Measurements from ENCODE around the gene SGK1. TPM values are rescaled to one million over a fixed set of nuclear protein-coding genes. Genes with fewer than 3 reads are reported as not detected.
A peak's percentile ranks its signal among the peaks of the same experiment; 100 is the strongest.

SGK1 gene
- total RNA-seq, 2 donors from 2014 or later = 9.7 to 13.0 TPM

DNA sequence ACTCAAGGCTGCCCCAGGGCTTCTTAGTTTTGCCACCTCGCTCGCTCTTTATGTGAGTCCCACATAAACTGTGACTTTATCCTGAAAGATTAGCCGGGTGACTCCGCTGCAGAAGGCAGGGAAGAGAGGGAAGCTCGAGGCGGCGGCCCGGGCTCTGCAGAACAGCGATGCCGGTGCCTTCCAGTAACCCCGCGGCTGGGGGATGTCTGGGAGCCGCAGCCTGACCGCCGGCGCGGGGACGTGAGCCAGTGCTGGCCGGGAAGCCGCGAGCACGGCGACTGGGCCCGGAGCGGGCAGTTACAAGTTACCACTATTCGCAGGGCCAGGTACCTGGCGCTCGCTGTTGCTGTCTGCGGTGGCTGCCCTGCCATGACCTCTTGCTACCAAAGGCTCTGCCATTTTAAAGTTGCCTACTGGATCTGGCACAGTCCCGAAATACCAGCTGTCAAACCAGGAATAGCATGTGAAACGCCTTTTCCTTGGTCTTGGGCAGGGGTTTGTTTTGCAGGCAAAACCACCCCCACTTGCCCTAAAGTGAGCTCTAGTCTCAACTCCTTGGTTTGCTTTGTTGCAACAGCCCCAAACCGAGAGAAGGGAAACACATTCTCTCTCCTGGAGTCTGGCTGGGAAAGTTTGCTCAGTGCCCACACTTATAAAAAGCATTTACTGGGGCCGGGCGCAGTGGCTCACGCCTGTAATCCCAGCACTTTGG, 141.5 kb downstream of the SGK1 start:
- H3K36me3 ChIP-seq (ENCODE audit: control insufficient read depth, insufficient read depth, low read length) = peaks cover under 1% of the 10 kb centered on the region
- H3K27me3 ChIP-seq (ENCODE audit: control insufficient read depth, insufficient read depth, low read length, poor library complexity, severe bottlenecking) = peaks cover 27% of the 10 kb centered on the region
- 25 to 45% methylated on average over 15 to 35 of the region's 35 CpGs for WGBS, 2 experiments (ENCODE audit: insufficient coverage in 1 of 2, insufficient read length in 1 of 2)
- no peak overlapping the region for H3K27ac ChIP-seq (ENCODE audit: low read depth, low read length)
- peak overlapping the region; percentile 90 for H3K4me3 ChIP-seq (ENCODE audit: low read length)
- Mint-ChIP-seq H3K4me3 (peak overlapping the region; percentile 68), H3K36me3 (ENCODE audit: low read depth) (peaks cover 12% of the 10 kb centered on the region), H3K9me3 (no peaks in the 10 kb centered on the region), H3K27me3 (ENCODE audit: insufficient read depth) (peaks cover 25% of the 10 kb centered on the region), H3K4me1 (peaks cover 15% of the 10 kb centered on the region), H3K27ac (peak overlapping the region; percentile 67)
- no peaks in the 10 kb centered on the region for H3K4me1 ChIP-seq (ENCODE audit: control insufficient read depth, insufficient read depth, low read length)
- DNase-seq = peak; percentile 86
- TF ChIP-seq CTCF (conservative IDR thresholded peaks at IDR 0.05) = no peak
- no peak overlapping the region for H3K9ac ChIP-seq (ENCODE audit: extremely low read depth, low read length, poor library complexity, severe bottlenecking)
- H3K9me3 ChIP-seq (ENCODE audit: control insufficient read depth, low read length) = no peaks in the 10 kb centered on the region

DNA sequence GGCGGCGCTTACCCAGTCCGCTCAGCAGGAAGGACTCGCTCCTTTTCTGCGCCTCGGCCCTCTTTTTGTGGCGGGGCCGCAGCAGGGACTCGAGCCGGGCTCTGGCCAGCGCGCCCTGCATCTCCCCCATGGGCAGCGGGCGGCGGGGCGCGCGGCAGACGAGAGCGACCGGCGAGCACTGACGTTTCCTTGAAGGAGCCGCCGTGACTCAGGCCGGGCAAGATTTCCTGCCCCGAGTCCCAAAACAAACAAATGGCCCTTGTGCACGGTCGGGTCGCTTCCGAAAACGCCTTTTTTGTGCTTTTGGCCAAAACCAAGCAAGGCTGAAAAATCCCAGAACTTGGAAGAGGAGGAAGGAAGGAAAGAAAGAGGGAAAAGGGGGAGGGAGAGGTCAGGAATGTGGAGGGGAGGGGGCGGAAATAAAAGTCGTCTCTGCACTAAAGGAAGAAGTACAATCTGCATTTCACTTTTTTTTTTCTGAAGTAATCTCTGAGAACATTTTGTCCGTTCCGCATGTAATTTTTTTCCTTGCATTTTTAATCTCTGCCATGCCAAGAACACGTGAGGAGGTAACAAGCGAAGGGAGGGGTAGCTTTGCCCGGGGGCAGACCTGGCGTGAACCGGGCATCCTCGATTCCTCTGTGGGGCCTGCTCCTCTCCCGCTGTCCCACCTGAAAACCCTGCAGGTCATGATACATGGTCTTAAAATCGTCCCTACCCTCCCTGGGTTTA, 142.2 kb downstream of the SGK1 start:
- H3K27me3 ChIP-seq (ENCODE audit: control insufficient read depth, insufficient read depth, low read length, poor library complexity, severe bottlenecking) = peaks cover 27% of the 10 kb centered on the region
- peak overlapping the region; percentile 68 for H3K4me3 Mint-ChIP-seq
- peaks cover 8% of the 10 kb centered on the region for H3K36me3 ChIP-seq (ENCODE audit: control insufficient read depth, insufficient read depth, low read length)
- H3K27ac ChIP-seq (ENCODE audit: low read depth, low read length) = no peak overlapping the region
- H3K9me3 Mint-ChIP-seq = no peaks in the 10 kb centered on the region
- peak overlapping the region; percentile 67 for H3K27ac Mint-ChIP-seq
- peaks cover 15% of the 10 kb centered on the region for H3K4me1 Mint-ChIP-seq
- peaks cover 25% of the 10 kb centered on the region for H3K27me3 Mint-ChIP-seq (ENCODE audit: insufficient read depth)
- no peak for TF ChIP-seq CTCF (conservative IDR thresholded peaks at IDR 0.05)
- H3K36me3 Mint-ChIP-seq (ENCODE audit: low read depth) = peaks cover 14% of the 10 kb centered on the region
- peak; percentile 88 for DNase-seq
- peak overlapping the region; percentile 55 for H3K9ac ChIP-seq (ENCODE audit: extremely low read depth, low read length, poor library complexity, severe bottlenecking)
- H3K4me1 ChIP-seq (ENCODE audit: control insufficient read depth, insufficient read depth, low read length) = no peaks in the 10 kb centered on the region
- peak overlapping the region; percentile 90 for H3K4me3 ChIP-seq (ENCODE audit: low read length)
- H3K9me3 ChIP-seq (ENCODE audit: control insufficient read depth, low read length) = no peaks in the 10 kb centered on the region
- WGBS, 2 experiments (ENCODE audit: insufficient coverage in 1 of 2, insufficient read length in 1 of 2) = 2 to 4% methylated on average over 24 to 44 of the region's 44 CpGs

DNA sequence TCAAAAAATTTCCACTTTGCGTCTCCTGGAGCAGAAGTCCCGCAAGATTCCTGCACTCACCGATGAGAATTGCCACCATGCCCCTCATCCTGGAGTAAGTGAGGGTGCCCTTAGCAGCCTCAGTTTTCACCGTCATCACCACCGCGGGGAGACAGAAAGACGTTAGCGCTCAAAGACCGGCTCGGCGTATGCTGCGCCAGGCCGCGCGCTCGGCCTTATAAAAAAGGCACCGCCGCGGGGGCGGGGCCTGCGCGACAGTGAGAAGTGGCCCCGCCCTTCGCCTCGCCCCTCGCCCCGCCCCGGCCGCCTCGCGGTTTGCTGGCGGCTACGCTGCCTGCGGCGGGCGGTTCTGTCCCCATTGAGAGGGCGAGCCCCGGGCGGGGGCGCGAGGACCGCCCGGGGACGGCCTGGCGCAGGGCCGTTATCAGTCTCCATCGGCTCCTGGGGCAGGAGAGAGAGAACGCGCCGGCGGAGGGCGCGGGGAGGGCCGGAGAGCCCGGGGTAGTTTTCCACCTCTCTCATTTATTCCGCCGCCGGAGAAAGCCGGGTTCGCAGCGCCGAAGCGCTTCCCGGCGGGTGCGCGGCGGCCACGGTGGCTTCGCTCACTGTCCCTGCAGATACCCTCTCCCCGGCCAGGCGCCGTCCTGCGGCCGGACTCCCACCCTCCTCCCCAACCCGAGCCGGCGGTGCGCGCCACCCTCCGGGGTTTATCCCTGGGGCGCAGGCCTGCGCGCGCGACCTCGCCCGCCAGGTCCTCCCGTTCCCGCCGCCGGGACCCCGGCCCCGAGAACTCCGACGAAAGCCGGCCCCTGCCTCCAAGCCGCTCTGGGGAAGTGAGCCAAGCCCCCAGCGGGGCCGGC, 143.0 kb downstream of the SGK1 start:
- Histone ChIP-seq H3K4me1 (ENCODE audit: control insufficient read depth, insufficient read depth, low read length) (no peaks in the 10 kb centered on the region), H3K9ac (ENCODE audit: extremely low read depth, low read length, poor library complexity, severe bottlenecking) (peak overlapping the region; percentile 55), H3K4me3 (ENCODE audit: low read length) (peak overlapping the region; percentile 90), H3K27ac (ENCODE audit: low read depth, low read length) (no peak overlapping the region), H3K36me3 (ENCODE audit: control insufficient read depth, insufficient read depth, low read length) (peaks cover 12% of the 10 kb centered on the region), H3K27me3 (ENCODE audit: control insufficient read depth, insufficient read depth, low read length, poor library complexity, severe bottlenecking) (peaks cover 27% of the 10 kb centered on the region), H3K9me3 (ENCODE audit: control insufficient read depth, low read length) (no peaks in the 10 kb centered on the region)
- Mint-ChIP-seq H3K27ac (peak overlapping the region; percentile 91), H3K9me3 (no peaks in the 10 kb centered on the region), H3K4me1 (peaks cover 15% of the 10 kb centered on the region), H3K4me3 (peak overlapping the region; percentile 68), H3K36me3 (ENCODE audit: low read depth) (peaks cover 18% of the 10 kb centered on the region), H3K27me3 (ENCODE audit: insufficient read depth) (peaks cover 25% of the 10 kb centered on the region)
- 0% methylated on average over 13 to 100 of the region's 100 CpGs for WGBS, 2 experiments (ENCODE audit: insufficient coverage in 1 of 2, insufficient read length in 1 of 2)
- DNase-seq = peak; percentile 96
- TF ChIP-seq CTCF (conservative IDR thresholded peaks at IDR 0.05) = no peak

All from endodermal cell (in vitro differentiated cells).